ENCODE data around the gene MAPKAP1. TPM values are rescaled to one million over a fixed set of nuclear protein-coding genes. Genes with fewer than 3 reads are reported as not detected.

MAPKAP1 gene
- total and polyA plus RNA-seq, 2 of the 13 experiments (the other 11 are each of a cell fraction or from before 2014, with no cell fraction given) = 45.0 to 64.3 TPM

DNA sequence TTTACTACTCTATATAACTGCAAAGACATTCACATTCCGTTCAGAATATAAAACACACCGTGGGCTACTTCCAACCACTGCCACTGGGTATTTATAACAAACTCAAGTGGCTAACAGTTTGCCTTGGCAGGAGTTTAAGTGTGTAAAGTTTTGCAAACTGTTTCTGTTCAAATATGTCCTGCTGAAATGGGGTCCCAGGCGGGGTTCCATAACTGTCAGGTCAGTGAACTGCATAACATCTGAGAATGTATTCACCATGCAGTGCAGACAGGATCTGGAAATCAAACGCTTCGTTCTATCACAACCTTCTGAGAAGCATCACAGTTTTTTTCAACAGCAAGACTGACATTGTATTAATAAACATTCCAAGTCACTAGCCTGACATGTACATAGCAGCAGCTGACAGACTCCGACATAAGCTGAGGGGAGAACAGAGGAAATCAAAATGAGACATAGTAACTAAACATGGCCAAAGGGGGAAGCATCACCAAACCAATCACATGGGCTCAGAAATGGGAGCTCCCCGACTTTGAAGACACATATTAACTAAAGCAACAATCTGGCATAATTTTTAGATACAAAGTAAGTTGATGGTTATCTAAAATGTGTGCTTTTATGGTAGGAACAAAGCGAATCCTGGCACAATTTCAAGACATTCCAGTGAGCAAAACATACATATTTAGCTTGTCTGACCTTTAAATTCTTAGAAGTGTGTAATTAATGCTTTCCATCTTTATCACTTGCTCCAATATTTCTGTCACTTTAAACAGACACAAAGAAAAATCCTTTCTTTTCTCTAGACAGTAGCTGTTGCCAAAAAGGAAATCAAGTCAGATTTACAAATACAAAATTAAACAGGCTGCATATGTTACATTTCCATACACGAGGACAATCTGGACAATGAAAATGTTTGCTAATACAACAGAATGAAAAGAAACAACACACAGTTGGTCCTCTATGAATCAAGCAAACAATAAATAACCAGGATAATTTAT is 156.8 kb downstream of the MAPKAP1 start:
- no TSS peak for BruUV-seq (replicated peaks)
- Histone ChIP-seq H3K4me3 (replicated peaks in 1 of 3; ENCODE audit: insufficient read depth in 1 of 3, low read depth in 2 of 3, low read length in 3 of 3) (no peak overlapping the region), H3K9me3 (ENCODE audit: low read length) (no peaks in the 10 kb centered on the region), H3K36me3 (replicated peaks in 1 of 2; ENCODE audit: control insufficient read depth in 1 of 2, insufficient read depth in 2 of 2, low read length in 2 of 2) (no peaks in the 10 kb centered on the region; a peak in 1 of 5 replicates), H3K4me1 (ENCODE audit: insufficient read depth, low read length) (peaks cover 48% of the 10 kb centered on the region), H3K79me2 (ENCODE audit: insufficient read depth, low read length) (no peaks in the 10 kb centered on the region), H4K20me1 (ENCODE audit: insufficient read depth, low read length) (no peaks in the 10 kb centered on the region), H3K4me2 (ENCODE audit: low read depth, low read length) (peak overlapping the region; percentile 56), H3K9ac (ENCODE audit: insufficient read depth, low read depth, low read length) (no peak overlapping the region), H3K27ac (ENCODE audit: extremely low read length, insufficient read depth, low read length) (peak overlapping the region; percentile 51), H2AFZ (ENCODE audit: low read length) (no peak overlapping the region), H3K27me3 (ENCODE audit: control insufficient read depth in 1 of 2, insufficient read depth in 2 of 2, low read length in 2 of 2) (no peaks in the 10 kb centered on the region)
- 63% methylated on average over 9 of the region's 9 CpGs for WGBS (ENCODE audit: low lambda C conversion rate)
- intact Hi-C loops (cut with micrococcal nuclease; ENCODE audit: unreplicated experiment) = loop anchor here (5.0 kb wide), 1 partner anchor 143 kb away; no protein-coding TSS in a partner anchor
- peak; percentile 54 for FAIRE-seq
- no peak for TF ChIP-seq HIVEP1 (CRISPR knock-in tag; IDR thresholded peaks at IDR 0.05)
- TF ChIP-seq BCL6 (CRISPR knock-in tag; IDR thresholded peaks at IDR 0.05) = 0 out of 2 replicates have a peak, but pooled peaks have one; percentile 14
- ChIA-PET CTCF (ENCODE audit: low intra/inter-chr PET ratio, low total read pairs) (no interaction called here), POLR2A (no interaction called here)
- ATAC-seq = peak; percentile 17
- in situ Hi-C loops (cut with HindIII; ENCODE audit: extremely low pct_ligation_motif_present, low pct_unique_long_range_greater_than_20kb) = no loop called here
- DNase-seq (ENCODE audit: low spot score) = peak; percentile 7

- H3K27me3 ChIP-seq (ENCODE audit: control insufficient read depth in 1 of 2, insufficient read depth in 2 of 2, low read length in 2 of 2) = no peaks in the 10 kb centered on the region
- H3K9ac ChIP-seq (ENCODE audit: insufficient read depth, low read depth, low read length) = peak overlapping the region; percentile 20; the same call in 1 of the 2 replicates
- no peaks in the 10 kb centered on the region for H3K9me3 ChIP-seq (ENCODE audit: low read length)
- ATAC-seq = peak; percentile 64
- H4K20me1 ChIP-seq (ENCODE audit: insufficient read depth, low read length) = no peaks in the 10 kb centered on the region
- H2AFZ ChIP-seq (ENCODE audit: low read length) = no peak overlapping the region
- 11% methylated on average over 7 of the region's 7 CpGs for WGBS (ENCODE audit: low lambda C conversion rate)
- peaks cover 48% of the 10 kb centered on the region for H3K4me1 ChIP-seq (ENCODE audit: insufficient read depth, low read length)
- CTCF ChIA-PET (ENCODE audit: low intra/inter-chr PET ratio, low total read pairs) = no interaction called here
- POLR2A ChIA-PET = no interaction called here
- H3K4me2 ChIP-seq (ENCODE audit: low read depth, low read length) = peak overlapping the region; percentile 56
- in situ Hi-C loops (cut with HindIII; ENCODE audit: extremely low pct_ligation_motif_present, low pct_unique_long_range_greater_than_20kb) (no loop called here), intact Hi-C loops (cut with micrococcal nuclease; ENCODE audit: unreplicated experiment) (loop anchor here (5.0 kb wide), 1 partner anchor 142 kb away; no protein-coding TSS in a partner anchor)
- FAIRE-seq = peak; percentile 28
- peak; percentile 57 for DNase-seq (ENCODE audit: low spot score)
- no peaks in the 10 kb centered on the region for H3K79me2 ChIP-seq (ENCODE audit: insufficient read depth, low read length)
- peak overlapping the region in 1 of 3 experiments; percentile 15; a peak in 2 of 6 replicates for H3K4me3 ChIP-seq (replicated peaks in 1 of 3; ENCODE audit: insufficient read depth in 1 of 3, low read depth in 2 of 3, low read length in 3 of 3)
- peak overlapping the region; percentile 51 for H3K27ac ChIP-seq (ENCODE audit: extremely low read length, insufficient read depth, low read length)
- H3K36me3 ChIP-seq (replicated peaks in 1 of 2; ENCODE audit: control insufficient read depth in 1 of 2, insufficient read depth in 2 of 2, low read length in 2 of 2) = no peaks in the 10 kb centered on the region; a peak in 1 of 5 replicates
- no TSS peak for BruUV-seq (replicated peaks)
- TF ChIP-seq EP300 (IDR thresholded peaks at IDR 0.05; ENCODE audit: low read depth in 2 of 2, low read length in 2 of 2) (0 out of 4 replicates have a peak, but pooled peaks of 1 of the 2 experiments have one; percentile 5), EP300 (CRISPR knock-in tag; IDR thresholded peaks at IDR 0.05; ENCODE audit: borderline replicate concordance) (no peak), NFE2 (CRISPR knock-in tag; IDR thresholded peaks at IDR 0.05) (no peak), ZBTB44 (CRISPR knock-in tag; IDR thresholded peaks at IDR 0.05) (no peak), RCOR2 (CRISPR knock-in tag; IDR thresholded peaks at IDR 0.05) (peak; percentile 47; the same call in 1 of the 2 replicates), AGO1 (IDR thresholded peaks at IDR 0.05; ENCODE audit: low read depth, low read length, poor library complexity, severe bottlenecking) (no peak), FOXP4 (CRISPR knock-in tag; IDR thresholded peaks at IDR 0.05) (peak; percentile 69), LCORL (IDR thresholded peaks at IDR 0.05) (no peak), LCORL (CRISPR knock-in tag; IDR thresholded peaks at IDR 0.05) (peak; percentile 89), ZNF709 (CRISPR knock-in tag; IDR thresholded peaks at IDR 0.05) (no peak)
Observed at GRCh38 chr9:125549465-125549871, 157.5 kb downstream of the MAPKAP1 start.

Measured in HepG2 (cell line).